Mesenchymal stem cell (in vitro differentiated cells and primary cell): Measurements from ENCODE around the gene RYR1.

Experiments
- DNase-seq: peaks from one replicate; pipeline ENCODE4 v3.0.0-alpha.2; 2013
- H2AFZ ChIP-seq: one replicate; pipeline ENCODE4 v1.6.1; 2013; ENCODE audit warnings: low read depth, mild to moderate bottlenecking, control low read depth, inconsistent platforms, low read length, moderate library complexity
- H2AK5ac ChIP-seq: 2 replicates; pipeline ENCODE4 v1.6.1; 2013; ENCODE audit warnings: low read length, moderate library complexity, mild to moderate bottlenecking, inconsistent platforms; ENCODE audit not compliant: severe bottlenecking
- H2BK120ac ChIP-seq: one replicate; pipeline ENCODE4 v1.6.1; 2013; ENCODE audit warnings: low read depth, mild to moderate bottlenecking, inconsistent platforms, low read length, moderate library complexity
- H2BK12ac ChIP-seq, 2 experiments: one replicate each; pipeline ENCODE4 v1.6.1; 2013; ENCODE audit warnings: inconsistent platforms in 2 of 2, low read length in 2 of 2, mild to moderate bottlenecking in 2 of 2, moderate library complexity in 2 of 2, control low read depth in 1 of 2
- H2BK15ac ChIP-seq: one replicate; pipeline ENCODE4 v1.6.1; 2013; ENCODE audit warnings: mild to moderate bottlenecking, low read depth, inconsistent platforms; ENCODE audit not compliant: poor library complexity, severe bottlenecking
- H2BK5ac ChIP-seq: 2 replicates; pipeline ENCODE4 v1.6.1; 2013; ENCODE audit warnings: low read depth, mild to moderate bottlenecking, low read length, control low read depth, inconsistent platforms; ENCODE audit not compliant: poor library complexity, severe bottlenecking
- H3K14ac ChIP-seq, 2 experiments: one replicate each; pipeline ENCODE4 v1.6.1; 2013; ENCODE audit warnings: inconsistent platforms in 2 of 2, low read length in 2 of 2, control low read depth in 1 of 2, mild to moderate bottlenecking in 1 of 2, moderate library complexity in 1 of 2
- H3K18ac ChIP-seq, 2 experiments: one replicate each; pipeline ENCODE4 v1.6.1; 2013; ENCODE audit warnings: inconsistent platforms in 2 of 2, low read length in 2 of 2, control low read depth in 1 of 2, low read depth in 1 of 2, mild to moderate bottlenecking in 1 of 2
- H3K23ac ChIP-seq, 2 experiments: one replicate each; pipeline ENCODE4 v1.6.1; 2013; ENCODE audit warnings: inconsistent platforms in 2 of 2, low read length in 2 of 2, mild to moderate bottlenecking in 2 of 2, moderate library complexity in 2 of 2, control low read depth in 1 of 2
- H3K27ac ChIP-seq: 2 replicates; pipeline ENCODE4 v1.5.1; 2013; ENCODE audit warnings: mild to moderate bottlenecking, moderate library complexity, low read length, control low read depth, inconsistent platforms; ENCODE audit not compliant: poor library complexity, severe bottlenecking
- H3K27me3 ChIP-seq, 2 experiments: 2 replicates each; pipeline versions ENCODE4 v1.6.1 to v1.7.0; 2013; ENCODE audit warnings: low read length in 2 of 2, mild to moderate bottlenecking in 2 of 2, moderate library complexity in 2 of 2, control low read depth in 1 of 2, inconsistent platforms in 1 of 2; ENCODE audit not compliant: control insufficient read depth in 1 of 2, insufficient read depth in 1 of 2
- H3K36me3 ChIP-seq, 2 experiments: 2 replicates each; pipeline versions ENCODE4 v1.6.1 to v1.7.0; 2013; ENCODE audit warnings: low read length in 2 of 2, control low read depth in 1 of 2, inconsistent platforms in 1 of 2, low read depth in 1 of 2, mild to moderate bottlenecking in 1 of 2; ENCODE audit not compliant: insufficient read depth in 2 of 2, control insufficient read depth in 1 of 2
- H3K4ac ChIP-seq, 2 experiments: one replicate each; pipeline ENCODE4 v1.6.1; 2013; ENCODE audit warnings: inconsistent platforms in 2 of 2, low read length in 2 of 2, mild to moderate bottlenecking in 2 of 2, moderate library complexity in 2 of 2, control low read depth in 1 of 2, low read depth in 1 of 2
- H3K4me1 ChIP-seq: 2 replicates; pipeline ENCODE4 v1.6.1; 2013; ENCODE audit warnings: low read depth, low read length, control low read depth; ENCODE audit not compliant: control insufficient read depth, insufficient read depth
- H3K4me2 ChIP-seq: 2 replicates; pipeline ENCODE4 v1.6.1; 2013; ENCODE audit warnings: low read length, mild to moderate bottlenecking, inconsistent platforms; ENCODE audit not compliant: poor library complexity, severe bottlenecking
- H3K4me3 ChIP-seq, 2 experiments: 2 replicates each; pipeline versions ENCODE4 v1.5.1 to v1.7.0; 2013; ENCODE audit warnings: low read length in 2 of 2, mild to moderate bottlenecking in 2 of 2, control low read depth in 1 of 2, low read depth in 1 of 2; ENCODE audit not compliant: insufficient read depth in 1 of 2
- H3K79me1 ChIP-seq: replicated peaks from 2 replicates; pipeline ENCODE4 v1.6.1; 2013; ENCODE audit warnings: mild to moderate bottlenecking, control low read depth, low read length, inconsistent platforms; ENCODE audit not compliant: poor library complexity, severe bottlenecking
- H3K9ac ChIP-seq: 2 replicates; pipeline ENCODE4 v1.7.0; 2013; ENCODE audit warnings: mild to moderate bottlenecking, low read length, moderate library complexity
- H3K9me3 ChIP-seq: 2 replicates; pipeline ENCODE4 v1.7.0; 2013; ENCODE audit warnings: mild to moderate bottlenecking, low read length; ENCODE audit not compliant: control insufficient read depth
- H4K8ac ChIP-seq: one replicate; pipeline ENCODE4 v1.6.1; 2013; ENCODE audit warnings: inconsistent platforms, mild to moderate bottlenecking, low read length, moderate library complexity
- H4K91ac ChIP-seq: one replicate; pipeline ENCODE4 v1.6.1; 2013; ENCODE audit warnings: mild to moderate bottlenecking, low read length, inconsistent platforms
- WGBS: methylation state at CpG from one replicate; pipeline ENCODE4 v1.1.7; 2013; ENCODE audit warnings: mixed read lengths; 5-methylcytosine and 5-hydroxymethylcytosine counted together

Gene RYR1

DNA sequence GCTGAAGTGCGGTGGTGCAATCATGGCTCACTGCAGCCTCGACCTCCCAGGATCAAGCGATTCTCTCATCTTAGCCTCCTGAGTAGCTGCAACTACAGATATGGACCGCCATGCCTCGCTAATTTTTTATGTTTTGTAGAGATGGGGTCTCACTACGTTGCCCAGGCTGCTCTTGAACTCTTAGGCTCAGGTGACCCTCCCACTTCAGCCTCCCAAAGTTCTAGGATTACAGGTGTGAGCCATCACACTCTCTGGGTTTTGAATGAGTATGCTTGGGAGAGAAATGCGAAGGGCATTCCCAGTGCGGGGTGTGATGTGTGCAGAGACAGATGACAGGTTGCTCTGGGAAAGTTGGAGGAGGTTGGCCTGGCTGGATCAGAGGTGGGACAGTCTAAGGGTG lies 49.0 kb downstream of the RYR1 start:
- Histone ChIP-seq H3K4me1 (no peaks in the 10 kb centered on the region), H3K14ac (no peak overlapping the region)
- WGBS: 81% methylated on average over 8 of the region's 8 CpGs

GRCh38 chr19:38483016-38483630 lies 49.6 kb downstream of the RYR1 start:
- no peak overlapping the region for H3K14ac ChIP-seq
- WGBS: 93% methylated on average over 24 of the region's 24 CpGs
- H2AK5ac ChIP-seq: no peak overlapping the region
- H3K79me1 ChIP-seq: no peaks in the 10 kb centered on the region
- H3K9me3 ChIP-seq: peaks cover 6% of the 10 kb centered on the region
- H3K23ac ChIP-seq: no peak overlapping the region
- H3K27me3 ChIP-seq: peaks cover 4 to 20% of the 10 kb centered on the region in 2 experiments
- no peak overlapping the region for H2BK120ac ChIP-seq
- no peak overlapping the region for H3K4me2 ChIP-seq
- H2BK12ac ChIP-seq: no peak overlapping the region
- no peaks in the 10 kb centered on the region for H3K4me1 ChIP-seq
- no peak overlapping the region for H3K4ac ChIP-seq
- H3K9ac ChIP-seq: no peak overlapping the region
- no peak overlapping the region for H2BK5ac ChIP-seq
- no peaks in the 10 kb centered on the region for H3K36me3 ChIP-seq
- H2AFZ ChIP-seq: no peak overlapping the region
- no peak overlapping the region for H3K18ac ChIP-seq
- DNase-seq: no peak
- H3K4me3 ChIP-seq: peak overlapping the region in 1 of 2 experiments; percentile 22
- no peak overlapping the region for H3K27ac ChIP-seq
- H4K8ac ChIP-seq: no peak overlapping the region
- no peak overlapping the region for H4K91ac ChIP-seq
- H2BK15ac ChIP-seq: no peak overlapping the region

More for the DNA sequence above, 49.0 kb downstream of the RYR1 start:
- no peak overlapping the region for H2AFZ ChIP-seq
- H4K91ac ChIP-seq: no peak overlapping the region
- peaks cover 5 to 23% of the 10 kb centered on the region in 2 experiments for H3K27me3 ChIP-seq
- no peaks in the 10 kb centered on the region for H3K36me3 ChIP-seq
- no peak overlapping the region for H3K9ac ChIP-seq
- H3K23ac ChIP-seq: no peak overlapping the region
- no peak overlapping the region for H2BK15ac ChIP-seq
- H3K27ac ChIP-seq: no peak overlapping the region
- no peak overlapping the region for H2BK12ac ChIP-seq
- H2AK5ac ChIP-seq: no peak overlapping the region
- H3K79me1 ChIP-seq: no peaks in the 10 kb centered on the region
- no peak for DNase-seq
- no peak overlapping the region for H2BK120ac ChIP-seq
- no peak overlapping the region for H2BK5ac ChIP-seq
- no peak overlapping the region for H3K4ac ChIP-seq
- H3K4me2 ChIP-seq: no peak overlapping the region
- H4K8ac ChIP-seq: no peak overlapping the region
- H3K4me3 ChIP-seq: no peak overlapping the region
- H3K9me3 ChIP-seq: peaks cover 6% of the 10 kb centered on the region
- H3K18ac ChIP-seq: no peak overlapping the region

GRCh38 chr19:38484747-38485146 lies 51.3 kb downstream of the RYR1 start:
- Histone ChIP-seq H3K27ac (no peak overlapping the region), H3K27me3 (peaks cover 0 to 14% of the 10 kb centered on the region in 2 experiments), H2AFZ (no peak overlapping the region), H3K9ac (no peak overlapping the region), H3K4me3 (no peak overlapping the region), H3K79me1 (no peaks in the 10 kb centered on the region), H3K9me3 (peaks cover 6% of the 10 kb centered on the region), H4K8ac (no peak overlapping the region), H2BK120ac (no peak overlapping the region), H3K18ac (no peak overlapping the region), H2BK15ac (no peak overlapping the region), H3K4me1 (no peaks in the 10 kb centered on the region), H2AK5ac (no peak overlapping the region), H2BK5ac (no peak overlapping the region), H3K36me3 (no peaks in the 10 kb centered on the region), H3K4ac (no peak overlapping the region), H3K14ac (no peak overlapping the region), H3K23ac (no peak overlapping the region), H3K4me2 (no peak overlapping the region), H4K91ac (no peak overlapping the region), H2BK12ac (no peak overlapping the region)
- DNase-seq: no peak
- WGBS: no CpG with 5 or more reads among the region's 2 CpGs

DNA sequence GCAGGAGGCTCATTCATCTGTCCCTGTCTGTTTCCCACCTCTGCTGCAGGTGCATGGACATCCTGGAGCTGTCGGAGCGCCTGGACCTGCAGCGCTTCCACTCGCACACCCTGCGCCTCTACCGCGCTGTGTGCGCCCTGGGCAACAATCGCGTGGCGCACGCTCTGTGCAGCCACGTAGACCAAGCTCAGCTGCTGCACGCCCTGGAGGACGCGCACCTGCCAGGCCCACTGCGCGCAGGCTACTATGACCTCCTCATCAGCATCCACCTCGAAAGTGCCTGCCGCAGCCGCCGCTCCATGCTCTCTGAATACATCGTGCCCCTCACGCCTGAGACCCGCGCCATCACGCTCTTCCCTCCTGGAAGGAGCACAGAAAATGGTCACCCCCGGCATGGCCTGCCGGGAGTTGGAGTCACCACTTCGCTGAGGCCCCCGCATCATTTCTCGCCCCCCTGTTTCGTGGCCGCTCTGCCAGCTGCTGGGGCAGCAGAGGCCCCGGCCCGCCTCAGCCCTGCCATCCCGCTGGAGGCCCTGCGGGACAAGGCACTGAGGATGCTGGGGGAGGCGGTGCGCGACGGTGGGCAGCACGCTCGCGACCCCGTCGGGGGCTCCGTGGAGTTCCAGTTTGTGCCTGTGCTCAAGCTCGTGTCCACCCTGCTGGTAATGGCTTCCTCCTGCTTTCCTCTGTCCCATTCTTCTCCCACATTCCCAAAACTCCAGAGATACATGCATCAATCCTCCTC lies 52.2 kb downstream of the RYR1 start:
- Histone ChIP-seq H2AFZ (no peak overlapping the region), H3K79me1 (no peaks in the 10 kb centered on the region), H3K4me3 (peak overlapping the region in 1 of 2 experiments; percentile 39), H3K9ac (no peak overlapping the region), H2BK5ac (no peak overlapping the region), H2BK12ac (no peak overlapping the region), H2AK5ac (no peak overlapping the region), H2BK15ac (no peak overlapping the region), H3K4me2 (no peak overlapping the region), H3K23ac (no peak overlapping the region), H3K9me3 (peaks cover 15% of the 10 kb centered on the region), H3K4me1 (no peaks in the 10 kb centered on the region), H3K18ac (no peak overlapping the region), H3K14ac (no peak overlapping the region), H4K8ac (no peak overlapping the region), H3K27ac (no peak overlapping the region), H2BK120ac (no peak overlapping the region), H3K4ac (no peak overlapping the region), H4K91ac (no peak overlapping the region), H3K27me3 (peaks cover 0 to 14% of the 10 kb centered on the region in 2 experiments), H3K36me3 (no peaks in the 10 kb centered on the region)
- DNase-seq: no peak
- 93% methylated on average over 49 of the region's 49 CpGs for WGBS
